Stimulated activated CD4-positive, alpha-beta T cell treated with anti-CD3 and anti-CD28 coated beads, Interleukin-4, amount 100 ng/mL, for 1 hour (primary cell): ENCODE data around the gene DDX54.
"Not testable (repeated sequence)": the region's sequence is repeated elsewhere in the genome, so short reads cannot be mapped to it uniquely, and the experiment has no call there.

Experiments
- DNase-seq: peaks from one replicate; pipeline ENCODE4 v3.0.0-alpha.2; 2020

The DDX54 gene

DNA sequence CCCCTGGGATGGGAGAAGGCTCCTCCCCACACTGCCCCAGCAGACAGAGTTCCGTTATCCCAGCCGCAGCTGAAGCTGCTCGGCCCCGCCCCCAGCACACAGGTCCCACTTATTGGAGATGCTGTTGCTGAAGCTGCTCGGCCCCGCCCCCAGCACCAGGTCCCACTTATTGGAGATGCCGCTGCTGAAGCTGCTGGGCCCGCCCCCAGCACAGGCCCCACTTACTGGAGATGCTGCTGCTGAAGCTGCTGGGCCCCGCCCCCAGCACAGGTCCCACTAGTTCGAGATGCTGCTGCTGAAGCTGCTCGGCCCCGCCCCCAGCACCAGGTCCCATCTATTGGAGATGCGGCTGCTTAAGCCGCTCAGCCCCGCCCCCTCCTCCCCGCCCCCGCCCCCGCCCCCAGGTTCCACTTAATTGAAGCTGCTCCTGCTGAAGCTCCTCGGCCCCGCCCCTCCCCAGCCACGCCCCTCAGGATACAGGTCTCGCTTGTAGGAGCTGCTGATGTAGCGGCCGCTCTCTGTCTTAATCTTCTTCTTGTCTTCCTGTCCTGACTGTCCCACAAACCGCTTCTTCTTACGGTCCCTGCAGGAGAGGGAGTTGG, 23.8 kb downstream of the DDX54 start:
- DNase-seq = peak; percentile 16

GRCh38 chr12:113159937-113160336, 25.3 kb downstream of the DDX54 start:
- no peak for DNase-seq

- DNase-seq = no peak
Measured at GRCh38 chr12:113158439-113159203, 26.7 kb downstream of the DDX54 start.

DNA sequence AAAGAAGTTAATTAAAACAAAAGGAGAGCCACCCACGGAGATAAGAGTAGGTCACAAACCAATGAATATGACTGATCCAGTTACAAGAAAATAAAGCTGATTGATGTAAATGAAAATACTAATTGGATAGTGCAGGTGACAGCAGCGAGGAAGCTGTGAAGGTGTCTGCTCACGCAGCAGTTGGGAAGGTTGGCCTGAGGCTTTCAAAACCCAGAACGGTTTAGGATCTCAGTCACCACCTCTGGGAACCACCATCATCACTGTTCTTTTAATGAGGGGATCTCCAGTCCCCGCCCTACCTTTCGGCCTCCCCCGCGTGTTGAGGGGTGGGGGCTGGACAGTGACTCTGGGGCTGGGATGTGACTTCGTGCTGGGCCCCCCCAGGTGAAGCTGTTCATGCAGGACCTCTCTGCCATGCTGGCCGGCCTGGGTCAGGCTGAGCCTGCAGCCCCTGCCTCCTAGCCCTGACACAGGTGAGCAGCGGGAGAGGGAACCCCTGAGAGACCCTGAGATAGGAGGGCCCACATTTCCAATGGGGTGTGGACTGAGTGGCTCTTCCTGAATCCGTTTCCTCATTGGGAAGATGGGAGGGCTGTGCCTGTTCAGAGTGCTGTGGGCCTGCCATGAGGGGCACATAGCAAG, 27.9 kb downstream of the DDX54 start:
- DNase-seq = no peak

GRCh38 chr12:113155646-113156045, 29.6 kb downstream of the DDX54 start:
- no peak for DNase-seq

DNA sequence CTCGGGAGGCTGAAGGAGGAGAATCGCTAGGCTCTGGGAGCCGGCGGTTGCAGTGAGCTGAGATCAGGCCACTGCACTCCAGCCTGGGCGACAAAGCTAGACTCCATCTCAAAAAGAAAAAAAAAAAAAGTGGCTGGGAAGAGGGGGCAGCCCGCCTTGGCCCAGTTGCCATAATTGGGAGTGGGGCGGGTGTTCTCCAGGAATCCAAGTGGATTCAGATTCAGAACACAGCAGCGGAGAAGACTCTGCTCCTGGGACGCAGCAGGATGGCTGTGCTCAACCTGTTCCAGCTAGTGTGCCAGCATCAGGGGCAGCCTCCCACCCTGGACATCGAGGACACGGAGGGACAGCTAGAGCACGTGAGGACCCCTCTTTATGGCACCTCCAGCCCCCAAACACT, 30.2 kb downstream of the DDX54 start:
- no peak for DNase-seq

DNA sequence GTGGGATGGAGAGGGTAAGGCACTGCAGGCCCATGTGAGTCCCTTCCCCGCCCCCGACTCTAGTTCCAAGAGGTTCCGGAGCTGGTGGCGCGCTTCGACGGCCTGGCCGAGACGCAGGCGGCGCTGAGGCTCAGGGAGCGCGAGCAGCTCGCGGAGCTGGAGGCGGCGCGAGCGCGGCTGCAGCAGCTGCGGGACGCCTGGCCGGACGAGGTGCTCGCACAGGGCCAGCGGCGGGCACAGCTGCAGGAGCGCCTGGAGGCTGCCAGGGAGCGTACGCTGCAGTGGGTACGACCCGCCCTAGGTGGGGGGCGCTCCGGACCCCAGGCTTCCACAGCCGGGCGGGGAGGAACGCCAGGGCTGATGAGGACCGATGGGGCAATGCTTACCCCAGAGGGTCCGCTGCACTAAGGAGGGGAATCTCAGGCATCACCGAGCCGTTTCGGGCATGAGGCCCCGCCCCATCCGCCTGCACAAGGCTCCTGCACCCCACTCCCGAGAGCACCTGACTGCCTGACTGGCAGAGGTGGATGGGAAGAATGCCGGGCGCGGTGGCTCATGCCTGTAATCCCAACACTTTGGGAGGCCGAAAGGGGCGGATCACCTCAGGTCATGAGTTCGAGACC, 30.8 kb downstream of the DDX54 start:
- peak; percentile 19 for DNase-seq

- peak; percentile 64 for DNase-seq
Measured at GRCh38 chr12:113152835-113153814, 32.2 kb downstream of the DDX54 start.

DNA sequence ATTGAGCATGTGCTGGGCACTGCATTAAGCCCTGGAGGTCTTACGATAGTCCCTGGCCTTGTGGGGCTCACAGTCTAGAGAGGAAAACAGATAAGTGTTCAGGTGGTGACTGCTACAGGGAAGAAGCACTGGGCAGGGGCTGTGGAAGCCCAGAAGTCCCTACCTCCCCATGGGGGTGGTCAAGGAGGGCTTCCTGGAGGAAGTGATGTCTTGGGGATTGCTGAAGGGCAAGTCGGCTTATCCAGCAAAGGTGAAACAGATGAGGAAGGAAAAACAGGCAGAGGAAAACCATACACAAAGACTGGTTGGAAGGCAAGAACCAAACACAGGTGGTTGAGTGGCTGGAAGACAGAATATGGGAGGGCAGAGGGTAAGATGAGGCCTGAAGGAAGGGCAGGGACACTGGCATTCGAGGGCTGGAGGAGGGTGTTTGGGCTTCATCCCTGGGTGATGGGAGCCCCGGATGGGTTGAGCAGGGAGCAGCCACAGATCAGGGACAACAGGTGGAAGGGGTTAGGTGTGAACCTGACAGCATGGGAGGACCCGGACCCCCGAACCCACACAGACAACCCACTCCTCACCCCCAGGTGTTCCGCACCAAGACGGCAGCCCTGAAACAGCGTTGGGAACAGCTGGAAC, 33.0 kb downstream of the DDX54 start:
- no peak for DNase-seq

DNA sequence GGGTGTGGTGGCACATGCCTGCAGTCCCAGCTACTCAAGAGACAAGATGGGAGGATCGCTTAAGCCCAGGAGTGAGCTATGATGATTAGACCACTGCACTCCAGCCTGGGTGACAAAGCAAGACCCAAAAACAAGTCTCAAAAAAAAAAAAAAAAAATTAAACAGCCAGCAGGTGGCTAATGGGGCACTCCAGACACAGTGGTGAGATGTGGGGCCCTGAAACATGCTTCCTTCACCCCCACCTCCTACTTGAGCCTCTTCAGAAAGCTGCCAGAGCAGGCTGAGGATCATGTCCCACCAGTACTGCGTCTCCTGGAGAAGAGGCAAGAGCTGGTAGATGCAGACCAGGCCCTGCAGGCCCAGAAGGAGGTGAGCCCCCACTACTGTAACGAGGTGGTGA, 33.6 kb downstream of the DDX54 start:
- no peak for DNase-seq

DNA sequence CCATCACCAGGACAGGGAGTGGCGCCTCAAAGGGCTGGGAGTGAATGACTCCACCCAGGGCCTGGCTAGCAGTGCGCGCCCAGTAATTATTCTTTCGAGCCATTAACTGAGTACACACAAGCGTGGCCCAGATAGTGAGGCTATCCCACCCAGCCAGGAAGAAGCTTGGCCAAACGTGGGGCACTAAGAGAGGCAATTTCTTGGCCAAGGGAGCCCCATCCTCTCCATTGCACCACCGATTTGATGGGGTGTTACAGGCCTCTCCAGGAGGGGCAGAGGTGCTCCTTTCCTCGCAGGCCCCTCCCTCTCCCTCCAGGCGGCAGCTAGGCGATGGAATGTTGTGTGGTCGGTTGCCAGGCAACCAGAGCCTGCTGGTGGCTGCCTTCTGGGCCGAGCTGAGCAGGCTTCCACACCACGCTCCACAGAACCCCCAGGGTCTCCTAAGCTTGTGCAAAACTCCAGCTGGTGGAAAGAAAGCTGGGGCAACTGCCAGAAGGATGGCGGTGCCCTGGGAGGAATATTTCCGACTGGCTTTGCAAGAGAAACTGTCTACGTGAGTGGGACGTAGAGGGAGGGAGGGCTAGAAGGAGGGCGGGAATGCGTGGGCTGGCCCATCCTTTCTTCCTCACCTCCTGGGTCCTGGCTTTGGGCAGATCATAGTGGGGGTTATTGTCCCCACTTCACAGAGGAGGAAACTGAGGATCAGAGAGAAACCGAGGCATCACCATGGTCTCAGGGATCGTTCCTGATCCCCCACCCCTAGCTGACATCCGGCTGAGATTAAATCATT, 35.7 kb downstream of the DDX54 start, which contains the start of gene CFAP73:
CFAP73 (plus strand) TSS at position 364 of the 790 bp plus-strand sequence; CDS start at position 498, 134 bp downstream.
- no peak for DNase-seq

GRCh38 chr12:113146999-113147398, 38.3 kb downstream of the DDX54 start:
- DNase-seq = no peak

GRCh38 chr12:113145720-113146551, 39.3 kb downstream of the DDX54 start:
- no peak for DNase-seq

DNA sequence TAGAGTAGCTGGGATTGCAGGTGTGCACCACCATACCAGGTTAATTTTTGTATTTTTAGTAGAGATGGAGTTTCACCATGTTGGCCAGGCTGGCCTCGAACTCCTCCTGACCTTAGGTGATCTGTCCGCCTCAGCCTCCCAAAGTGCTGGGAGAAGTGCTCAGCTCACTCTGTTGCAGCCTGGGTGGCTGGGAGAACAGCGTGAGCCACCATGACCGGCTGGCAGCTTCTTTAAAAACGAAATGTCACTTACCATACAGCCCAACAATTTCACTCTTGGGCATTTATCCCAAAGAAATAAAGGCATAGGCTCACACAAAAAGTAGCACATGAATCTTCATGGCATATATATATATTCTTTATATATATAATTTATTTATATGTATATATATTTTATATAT, 40.5 kb downstream of the DDX54 start:
- no peak for DNase-seq

GRCh38 chr12:113143959-113144358, 41.3 kb downstream of the DDX54 start:
- DNase-seq = no peak

- DNase-seq = no peak
Measured at GRCh38 chr12:113142886-113143332, 42.4 kb downstream of the DDX54 start.

DNA sequence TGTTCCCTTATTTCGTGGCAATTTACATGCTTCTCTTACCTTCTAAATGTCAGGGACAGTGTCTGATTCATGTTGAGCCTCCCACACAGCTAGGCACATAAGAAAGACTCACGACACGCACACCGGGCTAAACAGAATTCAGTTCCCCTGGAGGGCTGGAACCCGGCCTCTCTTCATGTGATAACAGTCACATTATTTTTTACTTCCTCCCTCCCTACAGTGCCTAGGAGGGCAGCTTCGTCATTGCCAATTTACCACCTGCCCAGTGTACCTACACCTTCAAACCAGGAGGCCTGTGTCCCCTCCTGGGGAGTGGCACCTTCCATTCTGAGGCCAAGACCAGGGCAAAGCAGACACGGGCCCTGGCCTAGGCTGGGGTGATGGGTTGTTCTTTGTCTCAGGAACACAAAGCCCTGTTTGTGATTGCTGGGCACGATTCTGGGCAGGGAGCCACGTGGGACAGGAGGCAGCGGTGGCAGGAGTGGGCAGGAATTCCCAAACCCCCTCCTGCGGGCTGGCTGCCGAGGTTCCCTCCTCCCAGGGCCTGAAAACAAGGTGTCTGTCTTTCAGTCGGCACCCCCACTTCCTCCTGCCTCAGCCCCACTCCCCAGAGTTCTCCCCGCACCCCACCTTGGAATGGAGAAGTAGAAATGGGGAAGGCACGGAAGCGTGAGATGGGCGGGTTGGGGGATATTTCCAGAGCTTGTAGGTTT, 42.9 kb downstream of the DDX54 start:
- peak; percentile 20 for DNase-seq

DNA sequence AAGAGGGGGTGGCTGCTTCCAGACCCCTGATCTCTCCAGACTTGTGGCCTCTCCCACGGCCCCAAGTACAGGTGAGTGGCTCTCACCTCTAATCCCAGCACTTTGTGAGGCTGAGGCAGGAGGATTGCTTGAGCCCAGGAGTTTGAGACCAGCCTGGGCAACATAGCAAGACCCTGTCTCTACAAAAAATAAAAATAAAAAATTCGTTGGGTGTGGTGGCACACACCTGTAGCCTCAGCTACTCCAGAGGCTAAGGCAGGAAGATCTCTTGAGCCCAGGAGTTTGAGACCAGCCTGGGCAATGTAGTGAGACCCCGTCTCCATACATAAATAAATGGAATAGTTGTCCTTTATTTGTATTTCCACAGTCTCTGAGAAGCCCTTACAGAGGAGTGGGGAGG, 43.6 kb downstream of the DDX54 start:
- DNase-seq = not testable (repeated sequence)

DNA sequence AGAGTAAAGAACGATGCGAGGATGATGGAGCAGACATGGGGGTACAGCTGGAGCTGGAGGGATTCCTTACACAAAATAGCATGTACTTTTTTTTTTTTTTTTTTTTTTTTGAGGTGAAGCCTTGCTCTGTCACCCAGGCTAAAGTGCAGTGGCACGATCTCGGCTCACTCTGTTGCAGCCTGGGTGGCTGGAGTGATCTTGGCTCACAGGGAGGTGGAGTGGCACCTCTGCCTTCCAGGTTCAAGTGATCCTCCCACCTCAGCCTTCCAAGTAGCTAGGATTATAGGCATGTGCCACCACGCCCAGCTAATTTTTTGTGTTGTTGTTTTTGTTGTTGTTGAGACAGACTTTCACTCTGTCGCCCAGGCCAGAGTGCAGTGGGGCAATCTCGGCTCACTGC, 44.6 kb downstream of the DDX54 start:
- DNase-seq = no peak
